CD4-positive, alpha-beta T cell treated with Interferon gamma for 1 hour (primary cell): ENCODE results near the gene GART.
"Not testable (repeated sequence)": the region's sequence is repeated elsewhere in the genome, so short reads cannot be mapped to it uniquely, and the experiment has no call there.

Experiments used
- DNase-seq: peaks from one replicate; pipeline ENCODE4 v3.0.0-alpha.2; 2020

The GART gene

DNA sequence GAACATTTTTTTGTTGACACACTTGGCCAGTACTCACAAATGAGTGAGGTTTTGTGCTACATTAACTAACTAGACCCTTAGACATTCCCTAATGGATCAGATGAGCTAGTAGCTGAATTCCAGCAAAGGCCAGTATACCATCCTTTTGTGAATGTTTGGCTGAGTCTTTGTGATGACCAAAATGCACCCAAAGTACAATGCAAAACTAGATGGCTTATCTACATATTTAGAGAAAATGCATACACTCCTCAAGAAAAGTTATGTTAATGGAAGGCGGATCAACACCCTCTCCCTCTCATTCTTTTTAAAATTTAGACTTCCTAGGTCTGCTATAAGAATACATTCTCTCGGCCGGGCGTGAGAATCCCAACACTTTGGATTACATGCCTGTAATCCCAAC lies 30.3 kb downstream of the GART start:
- DNase-seq, result no peak

DNA sequence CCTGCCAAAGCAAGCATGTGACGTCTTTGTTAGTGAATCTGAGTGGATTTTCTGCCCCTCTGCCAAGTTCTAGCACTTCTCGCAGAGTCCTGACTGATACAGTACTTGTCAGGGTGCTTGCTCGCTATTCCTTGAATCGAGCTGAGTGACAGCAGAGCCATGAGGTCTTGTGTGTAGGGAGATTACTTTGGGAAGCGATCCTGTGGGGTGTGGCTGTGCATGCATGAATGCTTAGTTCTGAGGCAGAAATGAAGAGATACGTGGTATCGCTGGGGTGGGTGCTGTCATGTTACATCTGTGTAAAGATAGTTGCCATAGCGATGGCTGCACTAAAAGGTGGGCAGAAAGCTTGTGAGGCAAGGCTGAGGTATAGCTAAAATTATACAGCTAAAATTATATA lies 31.1 kb downstream of the GART start:
- DNase-seq, result no peak

DNA sequence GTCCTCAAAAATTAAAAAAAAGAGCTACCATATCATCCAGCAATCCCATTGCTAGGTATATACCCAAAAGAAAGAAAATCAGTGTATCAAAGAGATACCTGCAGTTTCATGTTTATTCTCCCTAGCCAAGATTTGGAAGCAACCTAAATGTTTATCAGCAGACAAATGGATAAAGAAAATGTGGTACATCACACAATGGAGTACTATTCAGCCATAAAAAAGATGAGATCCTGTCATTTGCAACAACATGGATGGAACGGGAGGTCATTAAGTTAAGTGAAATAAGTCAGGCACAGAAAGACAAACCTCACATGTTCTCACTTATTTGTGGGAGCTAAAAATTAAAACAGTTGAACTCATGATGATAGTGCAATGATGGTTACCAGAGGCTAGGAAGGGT lies 34.9 kb downstream of the GART start:
- not testable (repeated sequence) for DNase-seq

DNA sequence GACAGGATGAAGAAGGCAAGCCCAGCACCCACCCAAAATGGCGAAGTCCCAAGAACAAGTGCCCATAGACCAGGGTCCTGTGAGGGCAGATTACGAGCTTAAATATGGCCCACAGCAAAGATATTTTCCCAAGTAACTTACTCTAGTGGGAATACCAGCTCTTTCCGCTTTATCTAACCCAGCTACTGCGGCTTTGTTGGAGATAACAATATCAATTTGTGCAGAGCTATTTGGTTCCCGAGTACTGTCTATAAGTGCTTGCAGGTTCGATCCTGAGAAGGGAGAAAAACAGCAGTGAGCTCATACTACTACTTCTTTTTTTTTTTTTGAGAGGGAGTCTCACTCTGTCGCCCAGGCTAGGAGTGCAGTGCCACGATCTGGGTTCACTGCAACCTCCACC lies 36.1 kb downstream of the GART start:
- no peak for DNase-seq

DNA sequence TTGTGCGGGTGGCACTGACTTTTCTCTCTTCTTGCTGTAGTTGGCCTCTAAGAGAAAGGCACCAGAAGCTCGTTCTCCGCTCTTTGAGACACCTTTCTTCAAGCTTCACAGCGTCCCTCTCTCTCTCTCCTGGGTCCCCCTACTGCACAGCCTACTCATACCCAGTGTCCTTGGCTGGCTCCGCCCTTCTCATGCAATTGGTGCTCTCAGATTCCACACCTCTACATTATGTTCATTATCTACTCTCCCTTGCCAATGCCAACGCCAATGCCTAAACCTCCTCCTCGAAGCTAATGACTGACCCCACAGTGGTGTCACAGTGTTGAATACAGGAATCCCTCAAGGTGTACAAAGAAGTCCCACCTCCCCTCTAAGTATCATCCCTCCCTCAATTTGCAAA lies 45.6 kb downstream of the GART start:
- DNase-seq, result no peak

DNA sequence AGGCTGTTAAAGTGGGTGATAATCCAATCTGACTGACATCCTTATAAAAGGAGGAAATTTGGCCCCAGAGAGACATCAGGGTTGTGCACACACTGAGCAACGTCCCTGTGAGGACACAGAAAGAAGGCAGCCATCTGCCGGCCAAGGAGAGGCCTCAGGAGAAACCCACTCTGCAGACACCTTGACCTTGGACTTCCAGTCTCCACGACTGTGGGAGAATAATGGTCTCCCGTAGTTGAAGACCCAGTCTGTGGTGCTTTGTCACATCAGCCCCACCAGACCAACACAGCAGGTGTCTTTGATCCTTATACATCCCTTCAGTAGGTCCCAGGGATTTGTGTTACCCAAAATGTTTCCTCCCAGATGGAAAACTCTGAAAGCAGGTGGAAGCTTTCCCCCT lies 46.2 kb downstream of the GART start:
- no peak for DNase-seq

DNA sequence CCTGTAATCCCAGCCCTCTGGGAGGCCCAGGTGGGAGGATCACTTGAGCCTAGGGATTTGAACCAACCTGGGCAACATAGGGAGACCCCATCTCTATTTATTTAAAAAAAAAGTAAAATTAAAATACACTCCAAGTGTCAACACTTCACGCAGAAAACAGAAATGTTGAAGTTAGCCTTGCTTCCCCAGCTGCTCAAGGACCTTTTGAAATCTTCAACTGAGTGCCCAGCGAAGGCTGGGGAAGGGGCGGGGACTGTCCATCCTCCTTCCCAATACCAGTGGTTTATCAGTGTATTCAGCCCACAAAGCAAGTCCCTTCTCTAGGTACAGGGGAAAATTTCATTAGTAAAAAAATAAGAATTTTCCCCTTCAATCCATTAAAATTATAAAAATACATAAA lies 48.2 kb downstream of the GART start:
- no peak for DNase-seq

DNA sequence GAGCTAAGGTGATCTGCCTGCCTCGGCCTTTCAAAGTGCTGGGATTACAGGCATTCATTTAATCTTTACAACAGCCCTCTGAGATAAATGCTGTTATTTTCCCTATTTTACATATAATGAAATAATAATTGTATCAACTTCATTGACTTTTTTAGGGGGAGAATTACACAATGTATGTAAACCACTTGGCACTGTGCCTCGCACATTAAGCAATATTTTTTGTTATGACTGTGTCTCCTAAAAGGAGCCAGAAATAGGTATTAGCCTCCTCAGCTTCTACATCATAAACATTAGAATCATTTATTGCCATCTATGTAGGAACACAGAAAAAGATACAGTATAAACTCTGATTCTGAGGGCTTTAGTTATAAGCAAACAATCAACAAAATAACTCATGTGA lies 49.3 kb downstream of the GART start:
- no peak for DNase-seq

DNA sequence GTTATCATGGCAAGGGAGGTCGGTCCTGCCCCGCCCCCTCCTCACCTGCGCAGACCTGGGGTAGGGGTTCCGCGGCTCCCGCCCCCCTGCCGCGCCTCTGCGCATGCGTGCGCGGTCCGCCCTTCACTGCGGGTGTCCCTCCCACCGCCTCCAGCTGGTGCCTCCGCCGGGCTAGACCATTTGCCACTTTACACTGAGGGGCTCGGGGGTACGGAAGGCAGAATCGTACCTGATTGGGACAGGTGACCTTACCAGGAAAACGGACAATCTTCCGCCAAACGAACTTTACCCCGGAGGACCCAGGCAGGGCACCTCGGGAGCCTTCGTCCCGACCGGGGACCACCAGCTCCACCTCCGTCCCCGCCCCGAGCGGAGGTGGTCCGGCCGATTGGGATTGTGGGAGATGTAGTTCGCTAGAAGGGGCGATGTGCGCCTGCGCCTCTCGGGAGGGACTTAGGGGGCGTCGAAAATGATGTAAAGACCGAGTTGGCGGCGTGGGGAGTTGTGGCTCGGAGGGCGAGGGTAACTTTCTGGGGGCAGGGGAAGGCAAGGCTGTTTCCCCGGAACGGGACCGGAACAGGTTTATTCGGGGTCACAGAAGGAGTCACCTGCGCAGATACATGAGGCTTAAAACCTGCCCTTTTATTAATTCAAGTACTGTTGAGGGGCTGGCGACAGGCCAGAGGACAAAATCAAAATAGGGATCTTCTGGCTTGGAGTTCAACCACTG lies 50.4 kb downstream of the GART start, which contains the start of gene DNAJC28:
Gene DNAJC28, minus strand, starts transcription at position 344 of the 730 bp plus-strand sequence. CDS start 2,323 bp downstream, outside the sequence.
- peak; percentile 91 for DNase-seq

DNA sequence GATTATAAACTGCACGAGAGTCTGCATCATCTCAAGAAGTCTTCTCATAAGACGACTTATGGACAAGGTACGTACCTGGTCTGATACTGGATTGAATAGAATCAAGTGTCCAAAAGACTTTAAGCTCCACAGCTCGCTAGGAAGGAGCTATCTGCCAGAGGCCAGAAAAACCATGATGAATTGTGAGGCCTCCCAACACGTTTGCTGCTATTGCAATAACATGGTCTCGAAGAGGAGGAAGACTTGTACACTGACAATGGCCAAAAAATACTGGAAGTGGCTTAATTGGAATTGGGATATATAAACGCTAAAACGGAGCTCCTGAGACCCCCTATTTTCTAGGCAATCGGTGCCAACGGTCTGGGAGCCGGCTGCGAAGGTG lies 50.9 kb downstream of the GART start:
- DNase-seq, result no peak

DNA sequence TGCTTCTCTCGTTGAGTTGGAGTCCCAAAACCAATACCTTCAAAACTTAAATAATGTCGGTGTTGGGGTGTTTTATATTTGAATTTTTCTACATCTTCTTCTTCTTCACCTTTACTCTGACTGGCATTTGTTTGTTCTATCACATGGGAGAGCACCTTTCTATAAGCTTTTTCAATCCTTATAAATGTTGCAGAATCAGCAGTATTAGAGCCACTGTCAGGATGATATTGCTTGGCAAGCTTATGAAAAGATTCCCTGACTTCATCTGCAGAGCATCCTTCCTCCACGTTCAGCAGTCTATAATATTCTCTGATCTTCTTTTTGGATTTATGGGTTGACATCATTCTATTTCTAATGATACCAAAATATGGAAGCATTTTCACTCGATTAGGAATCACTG lies 53.0 kb downstream of the GART start:
- DNase-seq, result no peak

DNA sequence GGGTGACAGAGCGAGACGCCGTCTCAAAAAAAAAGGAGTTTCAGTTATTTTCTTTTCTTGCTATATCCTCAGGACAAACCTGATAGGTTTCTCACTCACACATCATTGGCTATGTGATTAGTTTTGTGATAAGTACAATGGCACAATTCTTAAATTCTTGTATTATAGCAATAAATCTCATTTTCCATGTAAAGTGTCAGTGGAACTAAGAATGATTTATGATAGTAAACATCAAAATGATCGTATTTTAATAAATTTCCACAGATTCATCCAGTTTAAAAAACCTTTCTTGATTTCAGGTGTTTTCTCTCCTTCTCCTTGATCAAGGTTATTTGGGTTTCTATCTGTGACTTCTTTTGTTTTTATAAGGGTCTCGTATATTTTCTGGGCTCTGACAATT lies 53.9 kb downstream of the GART start:
- DNase-seq, result no peak

DNA sequence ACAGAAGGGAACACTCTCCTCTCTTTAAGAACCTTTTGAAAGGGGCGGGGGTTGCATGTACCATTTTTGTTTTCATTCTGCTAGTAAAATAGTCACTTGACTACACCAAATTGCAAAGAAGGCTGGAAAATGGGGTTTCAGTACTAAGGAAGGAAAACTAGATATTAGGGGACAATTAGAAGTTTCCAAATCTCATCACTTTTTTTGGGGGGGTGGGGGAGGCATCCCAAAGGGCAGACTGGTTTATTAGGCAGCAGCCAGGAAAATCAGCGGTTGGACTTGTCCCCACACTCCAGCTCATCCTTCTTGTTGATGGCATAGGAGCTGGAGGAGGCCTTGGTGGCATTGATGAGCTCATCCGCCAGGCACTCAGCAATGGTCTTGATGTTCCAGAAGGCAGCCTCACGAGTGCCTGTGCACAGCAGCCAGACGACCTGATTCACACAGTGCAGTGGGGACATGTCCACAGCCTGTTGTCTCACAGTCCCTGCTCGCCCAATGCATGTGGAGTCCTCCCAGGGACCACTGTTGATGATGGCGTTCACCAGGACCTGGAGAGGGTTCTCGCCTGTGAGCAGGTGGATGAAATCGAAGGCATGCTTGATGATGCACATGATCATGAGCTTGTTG lies 60.5 kb downstream of the GART start:
- no peak for DNase-seq

DNA sequence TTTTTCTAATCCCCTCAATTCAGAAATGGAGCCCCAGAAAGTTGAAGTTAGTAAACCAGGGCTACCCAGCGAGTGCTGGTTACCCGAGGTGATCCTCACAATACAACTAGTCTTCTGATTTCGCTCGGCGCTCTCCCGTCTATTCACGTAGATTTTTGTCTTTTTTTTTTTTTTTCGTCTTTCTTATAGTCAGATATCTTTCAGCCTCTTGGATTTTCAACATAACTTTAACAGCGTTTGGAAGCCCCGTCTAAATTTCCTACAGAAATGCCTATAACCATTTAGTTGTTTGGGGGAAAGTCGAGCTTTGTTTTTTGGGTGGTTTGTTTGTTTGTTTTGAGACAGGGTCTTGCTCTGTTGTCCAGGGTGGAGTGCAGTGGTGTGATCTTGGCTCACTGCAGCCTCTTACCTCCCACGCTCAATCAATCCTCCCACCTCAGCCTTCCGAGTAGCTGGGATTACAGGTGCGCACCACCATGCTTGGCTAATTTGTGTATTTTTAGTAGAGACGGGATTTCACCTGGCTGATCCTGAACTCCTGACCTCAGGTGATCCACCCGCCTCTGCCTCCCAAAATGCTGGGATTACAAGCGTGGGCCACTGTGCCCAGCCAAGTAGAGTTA lies 61.3 kb downstream of the GART start:
- DNase-seq, result no peak

DNA sequence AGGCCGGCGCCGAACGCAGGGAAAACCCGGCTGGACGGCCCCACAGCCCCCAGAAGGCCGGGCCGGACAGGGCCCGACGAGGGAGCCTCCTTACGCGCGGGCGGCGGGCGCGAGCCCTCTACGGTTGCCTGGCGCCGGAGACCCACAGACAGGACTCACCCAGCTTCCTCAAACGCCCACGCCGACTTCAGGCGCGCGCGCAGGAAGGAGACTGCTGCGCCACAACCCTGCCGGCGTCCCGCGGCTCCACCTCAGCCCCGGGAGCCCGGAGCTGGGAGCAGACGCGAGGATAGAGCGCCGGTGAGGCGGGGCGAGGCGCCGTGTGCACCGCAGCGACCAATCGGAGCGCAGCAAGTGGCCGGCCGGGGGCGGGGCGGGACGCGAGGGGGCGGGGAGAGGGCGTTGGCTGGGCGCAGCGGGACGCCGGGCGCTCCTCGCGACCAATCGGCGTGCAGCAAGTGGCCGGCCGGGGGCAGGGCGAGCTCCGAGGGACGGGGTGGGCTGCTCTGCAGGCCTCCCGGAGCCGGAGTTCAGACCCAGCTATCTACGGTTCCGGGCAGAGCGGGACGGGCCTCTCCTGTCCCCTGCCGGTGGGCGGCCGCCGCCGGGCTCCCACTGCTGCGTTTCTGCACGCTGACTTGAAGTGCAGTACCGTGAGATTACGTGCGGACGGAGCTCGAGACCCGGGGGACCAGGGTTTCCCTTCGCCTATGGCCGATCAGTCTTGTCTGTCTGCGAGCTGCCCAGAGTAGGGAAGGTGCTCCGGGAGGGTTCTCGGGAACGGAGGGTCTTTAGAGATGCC lies 62.0 kb downstream of the GART start, which contains the start of gene TMEM50B:
Gene TMEM50B, minus strand, starts transcription at position 296 of the 802 bp plus-strand sequence. CDS start 11,089 bp downstream, outside the sequence.
- DNase-seq, result peak; percentile 96

DNA sequence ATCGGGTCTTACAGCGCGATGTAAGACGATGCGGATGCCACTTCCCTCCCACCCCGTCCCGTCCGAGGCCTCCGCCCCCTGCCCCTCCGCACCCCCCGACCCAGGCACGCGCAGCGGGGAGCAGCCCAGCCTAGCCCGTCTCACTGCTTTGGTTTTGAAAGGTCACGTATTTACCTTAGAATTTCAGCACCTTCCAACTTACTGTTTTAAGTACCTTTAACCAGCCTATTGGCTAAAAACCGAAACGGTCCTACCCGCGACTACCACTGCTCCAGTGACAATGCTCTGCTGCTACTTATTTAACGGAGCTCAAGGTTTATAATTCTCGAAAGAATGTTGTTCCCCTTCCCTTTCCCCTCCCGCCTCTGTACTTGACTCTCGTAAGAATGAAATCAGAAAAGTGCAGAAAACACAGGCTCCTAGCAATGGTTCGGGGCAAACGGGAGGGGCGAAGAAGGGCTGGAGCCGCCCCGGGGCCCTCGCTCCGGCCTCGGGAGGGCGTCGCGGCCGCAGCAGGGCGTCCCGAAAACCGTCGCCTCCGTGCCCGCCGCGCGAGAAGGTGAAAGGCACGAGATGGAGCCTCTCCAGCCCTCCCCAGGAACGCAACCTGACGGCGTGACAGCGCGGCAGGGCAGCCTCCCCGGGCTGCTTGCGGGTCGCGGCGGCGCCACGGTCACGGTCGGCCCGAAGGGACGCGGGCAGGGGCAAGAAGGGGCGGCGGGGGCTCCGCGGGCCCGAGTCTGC lies 62.8 kb downstream of the GART start:
- peak; percentile 16 for DNase-seq

DNA sequence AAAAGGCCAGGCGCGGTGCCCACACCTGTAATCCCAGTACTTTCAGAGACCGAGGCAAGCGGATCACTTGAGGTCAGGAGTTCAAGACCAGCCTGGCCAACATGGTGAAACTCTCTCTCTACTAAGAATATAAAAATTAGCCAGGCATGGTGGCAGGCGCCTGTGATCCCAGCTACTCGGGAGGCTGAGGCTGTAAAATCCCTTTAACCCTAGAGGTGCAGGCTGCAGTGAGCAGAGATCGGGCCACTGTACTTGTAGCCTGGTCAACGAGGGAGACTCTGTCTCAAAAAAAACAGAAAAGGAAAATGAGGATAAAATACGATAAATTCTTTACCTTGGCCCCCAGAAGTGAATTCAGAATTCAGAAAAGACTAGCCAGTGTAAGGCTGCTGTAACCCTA lies 63.7 kb downstream of the GART start:
- no peak for DNase-seq

DNA sequence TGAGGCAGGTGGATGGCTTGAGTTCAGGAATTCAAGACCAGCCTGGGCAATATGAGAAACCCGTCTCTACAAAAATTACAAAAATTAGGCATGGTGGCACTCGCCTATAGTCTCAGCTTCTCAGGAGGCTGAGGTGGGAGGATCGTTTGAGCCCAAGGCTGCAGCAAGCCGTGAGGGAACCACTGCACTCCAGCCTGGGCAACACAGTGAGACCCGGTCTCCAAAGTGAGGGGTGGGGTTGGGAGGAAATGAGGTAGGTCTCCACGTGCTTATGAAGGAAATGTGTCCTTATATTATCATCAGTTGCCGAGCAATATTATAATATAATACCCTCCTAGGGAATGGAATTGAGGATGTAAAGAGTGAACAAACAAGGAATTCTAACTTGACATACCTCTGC lies 64.9 kb downstream of the GART start:
- DNase-seq, result no peak

DNA sequence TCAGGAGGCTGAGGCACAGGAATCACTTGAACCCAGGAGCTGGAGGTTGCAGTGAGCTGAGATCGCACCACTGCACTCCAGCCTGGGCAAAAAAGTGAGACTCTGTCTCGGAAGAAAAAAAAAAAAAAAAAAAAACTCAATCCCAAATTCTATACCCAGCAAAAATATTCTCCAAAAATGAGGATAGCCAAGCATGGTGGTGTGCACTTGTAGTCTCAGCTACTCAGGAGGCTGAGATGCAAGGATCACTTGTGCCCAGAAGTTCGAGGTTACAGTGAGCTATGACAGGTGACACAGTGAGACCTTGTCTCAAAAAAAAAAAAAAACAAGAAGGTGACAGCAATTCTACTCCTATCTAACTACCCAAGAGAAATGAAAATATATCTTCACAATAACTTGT lies 68.6 kb downstream of the GART start:
- DNase-seq, result no peak

DNA sequence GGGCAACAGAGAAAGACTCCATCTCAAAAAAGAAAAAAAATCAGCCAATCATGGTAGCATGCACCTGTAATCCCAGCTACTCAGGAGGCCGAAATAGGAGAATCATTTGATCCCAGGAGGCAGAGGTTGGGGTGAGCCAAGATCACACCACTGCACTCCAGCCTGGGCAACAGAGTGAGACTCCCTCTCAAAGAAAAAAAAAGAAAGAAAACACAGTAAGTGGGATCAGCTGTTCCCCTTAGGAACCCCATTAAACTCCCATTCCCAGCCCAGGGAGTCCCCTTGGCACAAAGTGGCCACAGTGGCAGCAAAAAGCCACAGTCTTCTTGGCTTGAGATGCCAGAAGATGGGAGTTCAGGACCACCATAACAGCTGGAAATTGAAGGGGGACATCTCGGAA lies 71.2 kb downstream of the GART start:
- DNase-seq, result no peak

DNA sequence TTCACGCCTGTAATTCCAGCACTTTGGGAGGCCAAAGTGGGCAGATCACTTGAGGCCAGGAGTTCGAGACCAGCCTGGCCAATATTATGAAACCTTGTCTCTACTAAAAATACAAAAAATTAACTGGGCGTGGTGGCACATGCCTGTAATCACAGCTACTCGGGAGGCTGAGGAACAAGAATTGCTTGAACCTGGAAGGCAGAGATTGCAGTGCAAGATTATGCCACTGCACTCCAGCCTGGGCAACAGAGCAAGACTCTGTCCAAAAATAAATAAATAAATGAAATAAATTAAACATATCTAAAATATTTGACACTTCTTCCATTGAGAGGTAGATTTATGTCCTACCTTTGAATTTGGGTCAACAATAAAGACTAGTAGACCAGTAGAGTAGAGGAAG lies 72.7 kb downstream of the GART start:
- DNase-seq, result not testable (repeated sequence)

DNA sequence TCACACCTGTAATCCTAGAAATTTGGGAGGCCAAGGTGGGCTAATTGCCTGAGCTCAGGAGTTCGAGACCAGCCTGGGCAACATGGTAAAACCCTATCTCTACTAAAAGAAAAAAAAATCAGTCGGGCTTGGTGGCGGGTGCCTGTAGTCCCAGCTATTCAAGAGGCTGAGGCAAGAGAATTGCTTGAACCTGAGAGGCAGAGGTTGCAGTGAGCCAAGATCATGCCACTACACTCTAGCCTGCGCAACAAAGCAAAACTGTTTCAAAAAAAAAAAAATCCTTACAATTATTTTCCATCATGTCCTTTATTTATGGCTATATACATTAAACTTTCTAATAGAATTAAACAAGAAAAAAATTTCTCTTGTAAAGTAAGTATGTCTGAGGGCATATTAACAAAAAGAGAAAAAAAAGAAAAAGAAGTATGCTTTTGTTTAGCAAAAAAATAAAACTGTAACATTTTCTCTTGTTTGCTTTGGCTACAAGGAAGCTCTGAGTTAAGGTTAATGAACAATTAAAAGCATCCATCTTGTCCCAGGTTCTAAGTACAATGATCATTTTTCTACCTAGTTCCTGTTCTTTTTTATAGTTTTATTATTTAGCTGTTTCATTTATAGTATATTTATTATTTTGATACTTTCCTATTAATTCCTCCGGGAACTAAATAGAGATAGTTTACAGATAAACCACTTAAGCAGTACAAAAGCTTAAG lies 80.2 kb downstream of the GART start:
- no peak for DNase-seq
